Activated CD4-positive, CD25-positive, alpha-beta regulatory T cell treated with anti-CD3 and anti-CD28 coated beads, Interleukin-2, amount 50 U/mL, for 16 hours (primary cell): Measurements from ENCODE around the gene PRXL2A.

Experiments
- DNase-seq: peaks from one replicate; pipeline ENCODE4 v3.0.0-alpha.2; 2020; ENCODE audit warnings: low read depth, low spot score

PRXL2A gene

DNA sequence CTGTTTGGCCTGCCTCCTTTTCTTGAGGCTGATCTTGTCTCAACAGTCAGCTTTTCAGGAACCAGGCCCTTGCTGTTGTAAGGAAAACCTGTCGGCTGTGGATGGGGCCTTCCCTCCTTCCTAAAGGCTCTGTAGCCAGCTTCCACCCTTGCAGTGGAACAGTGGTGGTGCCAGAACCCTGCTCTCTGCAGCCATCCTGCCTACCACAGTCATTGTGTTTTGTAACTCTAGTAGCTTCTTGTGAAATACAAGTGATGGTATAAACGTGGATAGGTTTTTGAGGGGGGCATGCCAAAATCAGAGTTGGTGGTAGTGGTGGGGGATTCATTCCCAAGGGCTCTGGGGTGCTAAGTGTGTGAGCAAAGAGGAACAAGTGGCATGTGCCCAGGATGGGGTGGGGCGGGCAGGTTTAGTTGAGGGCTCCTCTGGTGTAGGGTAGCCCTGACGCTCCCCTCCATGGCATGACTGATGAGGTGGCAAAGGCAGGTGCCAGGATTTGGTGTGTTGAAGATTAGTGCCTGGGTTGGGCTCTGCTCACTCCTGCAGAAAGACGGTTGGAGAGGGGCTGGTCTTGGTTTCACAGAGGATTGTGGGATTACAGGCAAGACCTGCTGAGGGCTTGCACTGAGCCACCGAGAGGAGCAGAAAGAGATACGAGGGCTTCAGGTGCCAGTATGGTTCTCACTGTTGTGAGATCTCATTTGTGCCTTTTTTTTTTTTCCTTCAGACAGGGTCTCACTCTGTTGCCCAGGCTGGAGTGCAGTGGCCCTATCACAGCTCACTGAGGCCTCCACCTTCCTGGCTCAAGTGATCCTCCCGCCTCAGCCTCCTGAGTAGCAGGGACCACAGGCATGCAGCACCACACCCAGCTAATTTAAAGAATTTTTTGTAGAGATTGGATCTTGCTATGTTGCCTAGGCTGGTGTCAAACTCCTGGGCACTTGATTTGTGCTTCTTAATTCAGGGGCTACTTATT is 53.1 kb downstream of the PRXL2A start:
- no peak for DNase-seq

DNA sequence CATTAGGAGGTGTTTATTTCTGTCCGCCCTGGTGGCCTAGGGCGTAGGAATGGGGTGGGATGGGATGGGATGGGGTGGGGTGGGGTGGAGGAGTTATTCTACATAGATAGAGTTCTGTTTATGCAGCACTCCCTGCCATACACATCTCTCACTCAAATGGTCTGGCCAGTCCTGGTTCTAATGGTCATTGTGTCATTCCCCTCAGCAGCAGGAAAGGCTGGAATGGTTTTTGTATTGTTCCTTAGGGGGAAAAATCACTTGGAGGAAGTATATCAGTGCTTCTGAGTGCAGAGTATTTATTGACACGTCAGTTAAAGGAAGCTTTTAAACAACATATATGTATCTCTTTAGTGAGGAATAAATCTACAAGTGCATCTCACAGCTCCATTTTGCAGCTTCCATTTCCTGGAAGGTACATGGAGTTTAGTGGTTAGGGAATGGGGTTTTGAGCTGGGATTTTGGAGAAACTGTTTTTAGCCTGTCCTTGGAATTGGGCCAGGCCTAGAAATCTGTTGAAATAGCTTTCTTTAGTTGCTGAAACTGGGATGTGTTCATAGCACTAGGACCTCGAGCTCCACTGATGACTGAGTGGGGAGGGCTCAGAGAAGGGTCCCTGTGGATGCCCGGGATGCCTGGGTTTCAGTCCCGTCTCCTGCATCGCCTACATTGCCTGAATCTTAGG is 54.1 kb downstream of the PRXL2A start:
- DNase-seq, result no peak

DNA sequence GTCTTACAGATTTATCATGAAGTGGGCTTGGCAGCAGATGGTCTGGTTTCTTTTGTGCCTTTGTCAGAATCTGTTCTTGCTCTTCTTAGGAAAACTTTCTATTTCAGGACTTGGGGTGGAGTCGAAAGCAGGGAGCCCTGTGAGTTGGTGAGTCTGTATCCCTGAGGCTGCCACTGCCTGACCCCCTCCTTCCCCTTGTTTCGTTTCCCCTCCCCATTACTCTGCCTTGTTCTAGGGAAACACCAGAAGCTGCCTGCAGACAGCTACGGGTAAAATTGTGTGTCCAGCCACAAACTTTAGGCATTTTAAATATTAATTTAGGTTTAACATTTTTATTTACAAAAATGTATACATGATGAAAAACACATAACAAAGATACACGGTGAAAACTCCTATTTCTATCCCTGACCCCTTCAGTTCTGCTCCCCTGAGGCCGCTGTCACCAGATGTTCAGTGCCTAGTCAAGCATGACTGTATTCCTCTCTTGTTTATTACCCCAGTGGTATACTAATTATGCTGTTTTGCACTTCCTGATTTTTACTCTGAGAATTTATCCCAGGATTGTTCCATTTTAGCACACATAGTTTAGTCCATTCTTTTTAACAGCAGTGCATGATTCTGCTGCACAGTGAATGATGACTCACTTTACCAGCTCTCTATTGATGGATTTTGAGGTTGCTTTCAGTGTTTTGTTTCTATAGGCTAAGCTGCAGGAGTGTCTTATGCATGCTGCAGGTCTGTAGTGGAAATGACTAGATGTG is 54.8 kb downstream of the PRXL2A start:
- no peak for DNase-seq

DNA sequence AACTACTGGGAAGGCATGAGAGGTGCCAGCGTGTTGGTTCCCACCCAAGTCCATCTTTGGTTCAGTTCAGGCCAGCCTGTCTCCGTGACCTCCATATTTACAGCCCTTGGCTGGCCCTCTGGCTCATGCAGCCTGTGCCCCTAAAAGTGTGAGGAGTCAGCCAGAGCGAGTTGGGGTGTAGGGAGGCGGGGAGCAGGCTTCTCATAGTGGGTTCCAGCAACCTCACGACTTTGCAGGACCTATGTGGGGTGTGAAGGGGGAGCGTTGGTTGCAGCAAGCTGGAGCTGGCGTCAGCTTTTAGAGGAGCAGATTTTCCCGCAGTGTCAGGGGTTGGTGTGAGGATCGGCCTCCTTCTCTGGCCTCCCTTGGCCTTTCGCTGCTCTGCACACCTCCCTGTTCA is 55.5 kb downstream of the PRXL2A start:
- no peak for DNase-seq

DNA sequence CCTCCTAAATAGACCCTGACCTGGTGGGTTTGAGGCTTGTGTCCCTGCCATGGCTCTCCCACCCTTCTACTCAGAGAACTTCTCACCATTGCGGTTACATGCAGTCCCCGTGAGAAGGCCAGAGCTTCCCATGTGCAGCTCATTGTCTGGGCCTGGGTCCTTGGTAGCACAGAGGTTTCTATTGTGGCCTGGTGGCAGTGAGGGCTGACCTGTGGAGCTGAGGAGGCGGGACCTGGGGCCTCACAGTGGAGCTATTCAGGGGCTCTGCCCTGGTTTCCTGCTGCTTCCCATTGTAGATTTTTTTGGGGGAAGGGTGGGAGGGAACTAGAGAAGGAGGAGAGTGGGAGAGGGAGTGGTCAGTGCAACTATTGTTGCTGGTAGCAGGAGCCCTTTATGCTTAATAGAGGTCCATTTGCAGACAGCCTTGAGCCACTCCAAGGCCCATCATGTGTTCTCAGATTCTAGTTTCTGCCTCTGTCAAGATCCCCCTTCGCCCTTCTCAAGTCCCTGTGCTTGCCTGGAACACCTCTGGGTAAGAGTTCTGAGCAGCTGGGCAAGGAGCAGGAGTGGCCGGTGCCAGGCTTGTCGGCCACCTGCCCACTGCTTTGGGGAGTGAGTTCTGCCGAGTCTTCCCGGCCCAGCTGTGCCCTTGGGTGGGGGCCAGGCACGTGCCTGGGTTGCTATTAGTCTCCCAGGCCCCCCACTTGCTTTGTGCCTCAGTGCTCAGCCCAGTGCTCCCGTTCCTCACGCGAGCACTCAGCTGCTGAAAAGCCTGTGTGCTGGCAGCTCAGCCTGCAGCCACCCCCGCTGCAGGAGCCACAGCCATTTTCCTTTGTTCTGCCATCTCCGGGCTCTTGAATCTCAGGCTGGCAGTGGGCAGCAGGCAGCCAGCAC is 56.5 kb downstream of the PRXL2A start:
- no peak for DNase-seq

DNA sequence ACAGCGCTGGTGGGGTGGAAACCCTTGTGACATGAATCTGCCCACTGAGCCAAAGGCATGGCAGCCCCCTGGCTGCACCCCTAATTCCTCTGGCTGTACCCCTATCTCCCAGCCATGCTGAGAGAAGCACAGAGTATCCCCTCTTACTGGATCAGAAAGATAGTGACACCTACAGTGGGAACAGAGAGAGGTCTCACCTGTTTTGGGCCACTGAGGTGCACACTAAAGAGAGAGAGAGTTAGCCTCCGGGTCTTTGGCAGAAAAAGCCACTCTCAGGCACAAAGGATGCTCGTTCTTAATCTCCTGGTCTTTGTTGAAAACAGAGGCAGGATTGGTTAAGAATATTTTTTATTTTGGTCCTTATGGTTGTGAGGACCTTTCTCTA is 57.1 kb downstream of the PRXL2A start:
- no peak for DNase-seq

DNA sequence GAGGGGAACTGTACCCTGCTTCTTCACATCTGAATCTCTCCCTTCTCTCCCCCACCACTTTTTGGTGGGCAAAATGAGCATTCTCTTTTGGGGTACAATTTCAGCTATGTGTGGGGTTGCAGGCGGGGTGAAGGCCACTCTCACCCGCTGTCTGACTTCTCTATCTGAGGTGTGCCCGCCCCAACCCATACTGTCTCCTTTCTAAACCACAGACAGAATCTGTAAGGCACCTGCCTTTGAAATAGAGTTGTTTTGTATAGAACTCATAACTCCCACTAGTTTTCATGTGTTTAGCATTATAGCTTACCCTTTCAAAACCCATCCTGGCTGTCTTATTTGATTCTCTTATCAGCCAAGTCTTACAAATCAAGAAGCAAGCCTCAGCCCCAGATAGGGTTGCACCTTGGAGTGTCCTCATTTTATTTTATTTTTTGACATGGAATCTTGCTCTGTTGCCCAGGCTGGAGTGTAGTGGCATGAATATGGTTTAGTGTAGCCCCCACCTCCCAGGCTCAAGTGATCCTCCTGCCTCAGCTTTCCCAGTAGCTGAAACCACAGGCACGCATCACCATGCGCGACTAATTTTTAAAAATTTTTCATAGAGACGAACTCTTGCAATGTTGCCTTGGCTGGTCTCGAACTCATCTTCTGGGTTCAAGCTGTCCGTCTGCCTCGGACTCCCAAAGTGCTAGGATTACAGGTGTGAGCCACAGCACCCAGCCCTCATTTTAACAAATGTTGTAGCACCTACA is 57.7 kb downstream of the PRXL2A start:
- no peak for DNase-seq

DNA sequence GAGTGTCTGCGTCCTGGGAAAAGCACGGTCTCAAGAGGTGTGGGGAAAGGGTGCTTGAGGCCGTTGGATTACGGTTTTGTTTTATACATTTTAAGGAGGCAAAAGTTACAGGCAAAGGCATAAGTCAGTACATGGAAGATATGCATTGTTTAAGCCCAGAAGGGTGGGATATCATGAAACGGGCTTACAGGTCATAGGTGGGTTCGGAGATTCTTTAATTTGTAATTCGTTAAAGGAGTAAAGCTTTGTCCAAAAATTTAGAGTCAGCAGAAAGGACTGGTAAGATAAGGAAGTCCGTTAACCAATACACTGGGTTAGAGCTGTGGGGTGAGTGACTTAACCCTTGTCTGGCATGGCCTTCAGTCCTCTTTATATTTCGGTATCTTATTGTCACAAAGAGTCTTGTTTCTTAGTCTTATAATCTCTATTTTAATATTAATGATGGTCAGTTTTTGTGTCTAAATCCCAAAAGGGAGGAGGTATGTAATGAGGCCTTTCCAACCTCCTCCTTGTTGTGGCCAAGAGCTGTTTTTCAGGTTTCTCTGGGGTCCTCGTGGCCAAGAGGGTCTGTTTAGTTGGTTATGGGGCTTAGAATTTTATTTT is 58.5 kb downstream of the PRXL2A start:
- no peak for DNase-seq

DNA sequence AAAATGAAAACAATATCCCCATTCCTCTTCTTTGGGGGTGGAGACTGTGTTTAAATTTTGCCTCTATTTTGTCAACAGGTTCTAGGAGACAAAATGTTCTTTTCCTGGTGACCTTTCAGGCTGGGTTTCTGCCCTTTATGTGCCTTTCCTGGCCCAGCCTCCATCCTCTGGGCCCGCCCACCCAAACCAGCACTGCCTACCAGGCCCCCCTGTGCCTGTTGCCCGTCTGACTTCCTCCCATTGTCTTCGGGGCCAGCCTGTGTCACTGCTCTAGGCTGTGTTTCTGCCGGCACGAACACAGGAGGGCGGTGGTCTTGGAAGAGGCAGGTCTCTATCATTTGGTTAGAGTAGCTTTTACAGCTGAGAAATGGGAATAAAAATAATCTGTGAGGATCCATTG is 59.7 kb downstream of the PRXL2A start:
- no peak for DNase-seq

DNA sequence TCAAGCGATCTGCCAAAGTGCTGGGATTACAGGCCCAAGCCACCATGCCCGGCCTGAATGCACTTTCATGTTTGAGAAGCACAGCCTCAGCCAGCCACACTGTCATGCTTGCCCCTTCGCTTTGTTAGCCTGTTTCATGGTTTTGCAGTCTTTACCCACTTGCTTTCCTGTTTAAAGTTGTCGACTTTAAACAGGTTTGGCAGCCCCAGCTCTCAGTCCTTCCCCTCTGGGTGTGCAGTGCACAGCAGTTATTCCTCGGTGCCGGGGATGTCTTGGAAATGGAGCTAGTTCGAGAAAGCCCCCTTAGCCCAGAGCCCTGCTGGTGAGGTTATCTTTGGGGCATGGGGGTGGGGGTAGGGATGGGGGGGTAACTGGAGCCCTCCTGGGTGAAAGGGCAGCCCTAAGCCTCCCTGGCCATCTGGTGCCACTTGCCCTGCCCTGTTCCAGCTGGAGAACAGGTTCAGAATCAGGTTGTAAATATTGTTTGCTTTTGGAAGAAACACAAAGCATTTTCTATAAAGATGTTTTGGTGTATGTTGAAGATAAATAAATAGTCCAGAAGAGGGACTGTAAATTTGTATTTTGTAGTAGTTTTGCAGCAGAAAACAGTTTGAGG is 60.6 kb downstream of the PRXL2A start:
- no peak for DNase-seq

DNA sequence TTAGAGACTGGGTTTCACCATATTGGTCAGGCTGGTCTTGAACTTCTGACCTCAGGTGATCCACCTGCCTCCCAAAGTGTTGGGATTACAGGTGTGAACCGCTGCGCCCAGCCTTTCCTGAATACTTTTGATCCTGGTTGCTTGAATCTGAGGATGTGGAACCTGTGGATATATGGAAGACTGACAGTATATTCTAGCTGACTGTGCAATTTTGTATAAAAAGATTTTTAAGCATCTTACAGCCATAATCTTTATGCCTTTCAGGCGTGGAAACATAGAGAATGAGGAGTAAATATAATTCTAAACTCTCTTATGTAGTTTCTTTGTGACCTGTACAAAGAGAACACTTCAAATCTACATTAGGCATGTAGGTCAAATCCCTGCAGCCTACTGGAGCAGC is 61.9 kb downstream of the PRXL2A start:
- DNase-seq, result no peak

DNA sequence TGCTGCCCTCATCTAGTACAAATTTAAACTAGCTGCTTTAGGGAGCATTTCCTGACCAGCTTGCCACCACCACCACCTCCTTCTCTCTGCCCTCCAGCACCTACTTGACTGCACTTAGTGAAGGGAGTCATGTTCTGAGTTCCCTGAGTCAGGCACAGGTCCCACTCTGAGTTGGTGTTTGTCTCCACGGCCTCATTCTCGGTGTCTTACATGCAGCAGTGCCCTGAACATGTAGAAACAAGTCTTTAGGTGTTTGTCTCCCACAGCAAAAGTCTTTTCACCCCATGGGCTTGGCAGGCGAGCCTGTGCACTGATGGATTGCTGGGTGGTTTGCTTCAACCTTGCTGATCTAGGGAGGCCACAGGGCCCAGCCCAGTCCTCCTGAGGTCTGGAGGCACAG is 62.6 kb downstream of the PRXL2A start:
- DNase-seq, result no peak

DNA sequence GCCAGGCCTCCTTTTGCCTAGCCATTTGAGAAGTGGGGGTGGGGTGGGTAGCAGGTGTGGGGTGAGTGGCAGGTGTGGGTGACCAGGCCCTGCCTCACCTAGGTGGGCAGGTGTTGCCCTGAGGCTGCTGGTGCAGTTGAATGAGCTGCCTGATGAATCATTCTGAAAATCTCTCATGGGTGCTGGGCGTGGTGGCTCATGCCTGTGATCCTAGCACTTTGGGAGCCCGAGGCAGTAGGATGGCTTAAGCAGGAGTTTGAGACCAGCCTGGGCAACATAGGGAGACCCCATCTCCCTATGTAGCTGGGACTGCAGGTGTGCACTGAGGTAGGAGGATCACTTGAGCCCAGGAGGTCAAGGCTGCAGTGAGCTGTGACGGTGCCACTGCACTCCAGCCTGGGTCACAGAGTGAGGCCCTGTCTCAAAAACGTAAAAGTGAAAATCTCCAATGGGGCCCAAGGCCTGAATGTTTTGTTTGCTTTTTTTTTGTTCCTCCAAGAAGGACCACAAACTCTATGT is 63.4 kb downstream of the PRXL2A start:
- DNase-seq, result no peak

DNA sequence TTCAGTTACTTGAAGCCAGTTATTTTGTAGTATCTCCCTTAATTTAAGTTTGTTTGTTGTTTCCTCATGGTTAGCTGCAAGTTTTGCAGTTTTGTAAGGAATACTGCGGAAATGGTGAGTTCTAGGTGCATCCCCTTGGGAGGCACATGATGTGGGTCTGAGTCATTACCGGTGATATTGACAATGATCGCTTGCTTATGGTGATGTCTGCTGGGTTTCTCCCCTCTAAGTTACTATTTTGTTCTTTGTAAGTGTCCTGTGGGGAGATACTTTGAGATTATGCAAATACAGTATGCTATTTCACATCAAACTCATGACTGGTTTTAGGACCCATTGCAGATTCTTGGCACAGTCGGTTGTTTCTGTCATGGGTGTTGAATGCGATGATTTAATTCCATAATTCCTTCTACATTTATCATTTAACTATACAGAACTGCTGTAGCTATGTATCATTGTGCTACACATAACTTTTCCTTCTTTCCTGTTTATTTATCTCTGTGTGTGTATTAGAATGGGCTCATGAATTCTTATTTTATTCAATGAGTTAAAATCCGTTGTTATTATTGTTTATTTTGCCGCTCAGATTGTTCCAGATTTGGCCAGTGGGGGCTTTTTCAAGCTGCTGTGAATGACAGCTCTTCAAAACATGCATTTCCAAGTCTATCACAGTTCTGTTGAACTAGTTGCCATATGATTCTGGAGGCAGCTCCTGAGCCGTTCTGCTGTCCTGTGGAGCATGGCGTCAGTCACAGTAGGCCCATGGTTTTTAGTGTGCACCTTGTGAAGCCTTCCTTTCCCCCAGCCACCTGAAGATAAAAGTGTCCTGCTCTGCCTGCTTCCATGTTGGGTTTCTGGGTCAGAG is 64.1 kb downstream of the PRXL2A start:
- DNase-seq, result no peak

DNA sequence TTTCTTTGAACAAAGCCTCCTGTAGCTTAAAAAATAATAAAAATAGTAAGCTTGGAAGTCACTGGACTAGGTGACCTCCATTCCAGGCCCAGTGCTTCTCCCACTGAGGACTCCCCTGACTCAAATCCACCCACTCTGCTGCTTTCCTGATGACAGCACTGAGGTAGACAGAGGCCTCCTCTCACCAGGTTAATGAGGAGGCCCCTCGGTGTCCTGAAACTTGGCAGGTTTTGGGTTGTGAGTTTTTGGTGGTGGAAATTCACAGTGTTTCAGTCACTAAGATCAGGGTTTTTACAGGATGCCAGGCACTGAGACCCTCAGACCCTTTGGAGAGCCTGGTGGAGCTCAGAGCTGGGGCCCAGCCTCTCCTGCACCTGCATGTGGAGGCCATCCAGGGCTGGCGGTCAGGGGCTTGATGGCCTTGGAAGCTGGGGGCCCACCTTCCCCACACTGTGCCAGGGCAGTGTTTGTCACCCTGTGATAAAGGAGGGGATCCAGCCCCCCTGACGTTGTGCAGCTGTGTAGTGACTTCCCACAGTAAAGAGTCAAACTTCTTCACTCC is 64.8 kb downstream of the PRXL2A start:
- no peak for DNase-seq

DNA sequence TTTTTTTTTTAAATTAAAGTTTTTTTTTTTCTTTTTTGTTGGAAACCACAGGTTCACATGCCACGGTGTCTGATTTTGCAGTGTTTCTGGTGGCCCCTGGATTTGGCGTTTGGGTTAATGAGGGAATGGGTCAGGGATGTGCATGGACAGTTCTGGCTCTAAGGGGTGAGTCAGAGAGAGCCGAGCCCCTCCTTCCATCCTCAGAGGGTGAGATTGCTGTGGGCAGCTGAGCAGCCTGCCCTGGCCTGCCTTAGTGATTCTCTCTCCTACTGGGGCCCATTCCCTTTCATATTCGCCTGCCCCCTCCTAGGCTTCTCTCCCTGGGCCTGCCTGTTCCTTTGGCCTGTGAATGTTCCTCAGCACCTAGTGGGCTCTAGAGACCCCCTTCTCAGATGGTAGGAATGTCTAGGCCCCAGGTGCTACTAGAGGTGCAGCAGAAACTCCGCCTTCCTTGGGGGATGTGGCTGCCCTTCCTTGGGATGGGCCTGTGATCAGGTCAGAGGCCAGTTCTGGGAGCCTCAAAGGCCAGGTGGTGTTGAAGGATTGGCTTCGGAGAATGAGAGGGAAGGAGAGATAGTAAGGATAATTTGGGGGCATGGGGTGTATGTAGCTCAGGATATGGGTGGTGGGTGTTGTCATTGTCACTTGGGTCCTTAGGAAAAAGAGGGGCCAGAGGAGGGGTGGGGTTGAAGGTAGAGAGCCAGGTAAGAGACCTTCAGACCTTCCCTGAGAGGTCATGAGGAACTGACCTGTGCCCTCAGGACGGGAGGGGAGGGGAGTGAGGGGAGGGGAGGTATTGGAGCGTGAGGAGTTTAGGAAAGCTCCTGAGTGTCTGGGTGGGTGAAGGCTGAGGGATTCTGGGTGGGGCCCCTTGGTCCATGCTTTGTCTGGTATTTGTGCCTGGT is 65.6 kb downstream of the PRXL2A start:
- DNase-seq, result no peak

DNA sequence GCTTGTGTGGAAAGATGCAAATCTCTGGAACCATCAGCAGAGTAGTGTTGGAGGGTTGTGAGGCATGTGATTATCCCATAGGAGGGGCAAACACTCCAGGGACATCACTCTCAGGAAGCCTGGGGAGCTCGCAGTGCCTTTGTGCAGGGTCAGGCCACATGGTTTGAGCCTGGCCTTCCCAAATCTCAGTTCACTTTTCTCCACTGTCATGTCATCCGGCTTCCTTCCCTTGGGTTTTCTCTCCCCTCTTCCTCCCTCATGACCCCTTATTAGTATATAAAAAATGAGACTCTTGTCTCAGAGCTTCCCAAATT is 66.2 kb downstream of the PRXL2A start:
- DNase-seq, result no peak
